Ishikawa (cell line): ENCODE data around the gene WWC1.

Source experiments
- CEBPB ChIP-seq: IDR thresholded peaks from 2 replicates; pipeline ENCODE4 v1.6.1; 2012
- CREB1 ChIP-seq: IDR thresholded peaks from 2 replicates; pipeline ENCODE4 v1.6.1; 2012; ENCODE audit warnings: low read depth
- EGR1 ChIP-seq: IDR thresholded peaks from 2 replicates; pipeline ENCODE4 v1.6.1; 2012
- EP300 ChIP-seq: IDR thresholded peaks from 2 replicates; pipeline ENCODE4 v1.6.1; 2012; ENCODE audit warnings: borderline replicate concordance
- FOXM1 ChIP-seq: IDR thresholded peaks from 2 replicates; pipeline ENCODE4 v1.6.1; 2012; ENCODE audit warnings: low read depth, borderline replicate concordance
- NFIC ChIP-seq: IDR thresholded peaks from 2 replicates; pipeline ENCODE4 v1.6.1; 2012
- RAD21 ChIP-seq: IDR thresholded peaks from 2 replicates; pipeline ENCODE4 v1.6.1; 2012; ENCODE audit warnings: low read depth
- REST ChIP-seq: IDR thresholded peaks from 2 replicates; pipeline ENCODE4 v1.6.1; 2012; ENCODE audit warnings: low read depth, mild to moderate bottlenecking
- TAF1 ChIP-seq: IDR thresholded peaks from 2 replicates; pipeline ENCODE4 v1.6.1; 2012; ENCODE audit warnings: low read depth, mild to moderate bottlenecking
- TCF12 ChIP-seq: IDR thresholded peaks from 2 replicates; pipeline ENCODE4 v1.6.1; 2012; ENCODE audit warnings: low read depth
- TEAD4 ChIP-seq: IDR thresholded peaks from 2 replicates; pipeline ENCODE4 v1.6.1; 2012
- YY1 ChIP-seq: IDR thresholded peaks from 2 replicates; pipeline ENCODE4 v1.6.1; 2012; ENCODE audit warnings: low read depth
- ZBTB7A ChIP-seq: IDR thresholded peaks from 2 replicates; pipeline ENCODE4 v1.6.1; 2012; ENCODE audit warnings: low read depth
- TF ChIP-seq, protein P1 (sequence below): IDR thresholded peaks from 2 replicates; pipeline ENCODE4 v1.6.1; 2012
- TF ChIP-seq, protein P2 (sequence below): IDR thresholded peaks from 2 replicates; pipeline ENCODE4 v1.6.1; 2012

WWC1 gene

GRCh38 chr5:168268949-168269936 is 22.2 kb upstream of the WWC1 start:
- TF ChIP-seq TAF1, result peak; percentile 27; the same call in 1 of the 2 replicates
- TF ChIP-seq, protein P1, sequence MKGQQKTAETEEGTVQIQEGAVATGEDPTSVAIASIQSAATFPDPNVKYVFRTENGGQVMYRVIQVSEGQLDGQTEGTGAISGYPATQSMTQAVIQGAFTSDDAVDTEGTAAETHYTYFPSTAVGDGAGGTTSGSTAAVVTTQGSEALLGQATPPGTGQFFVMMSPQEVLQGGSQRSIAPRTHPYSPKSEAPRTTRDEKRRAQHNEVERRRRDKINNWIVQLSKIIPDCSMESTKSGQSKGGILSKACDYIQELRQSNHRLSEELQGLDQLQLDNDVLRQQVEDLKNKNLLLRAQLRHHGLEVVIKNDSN, result no peak
- TF ChIP-seq NFIC, result no peak
- no peak for TF ChIP-seq TEAD4
- peak; percentile 74 for TF ChIP-seq YY1
- peak; percentile 99 for TF ChIP-seq RAD21
- peak; percentile 44; the same call in 1 of the 2 replicates for TF ChIP-seq TCF12
- no peak for TF ChIP-seq CREB1
- TF ChIP-seq EP300, result peak; percentile 36; the same call in 1 of the 2 replicates
- no peak for TF ChIP-seq CEBPB
- TF ChIP-seq REST, result no peak
- TF ChIP-seq FOXM1, result 0 out of 2 replicates have a peak, but pooled peaks have one; percentile 13
- TF ChIP-seq, protein P2, sequence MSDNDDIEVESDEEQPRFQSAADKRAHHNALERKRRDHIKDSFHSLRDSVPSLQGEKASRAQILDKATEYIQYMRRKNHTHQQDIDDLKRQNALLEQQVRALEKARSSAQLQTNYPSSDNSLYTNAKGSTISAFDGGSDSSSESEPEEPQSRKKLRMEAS, result peak; percentile 80
- TF ChIP-seq ZBTB7A, result peak; percentile 71; the same call in 1 of the 2 replicates
- no peak for TF ChIP-seq EGR1

DNA sequence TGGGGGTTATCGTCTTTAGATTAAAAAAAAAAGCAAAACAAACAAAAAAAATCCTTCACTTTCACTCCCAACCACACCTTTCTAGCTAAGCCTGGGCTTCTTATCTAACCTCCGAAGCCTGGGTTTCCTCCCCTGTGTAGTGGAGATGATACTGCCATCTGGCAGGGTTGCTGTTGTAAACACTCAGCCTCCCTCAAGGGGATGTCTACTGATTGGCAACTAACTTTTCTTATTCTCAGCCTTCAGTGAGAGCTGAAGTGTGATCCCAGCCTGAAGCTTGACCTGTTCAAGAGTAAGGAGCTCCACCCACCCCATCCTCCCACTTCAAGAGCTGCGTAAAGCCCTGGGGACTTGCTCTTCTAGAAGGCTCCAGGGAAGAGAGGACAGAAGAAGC is 21.5 kb upstream of the WWC1 start:
- TF ChIP-seq FOXM1, result no peak
- no peak for TF ChIP-seq TCF12
- no peak for TF ChIP-seq YY1
- TF ChIP-seq REST, result no peak
- no peak for TF ChIP-seq CEBPB
- TF ChIP-seq TAF1, result no peak
- no peak for TF ChIP-seq NFIC
- no peak for TF ChIP-seq RAD21
- no peak for TF ChIP-seq CREB1
- TF ChIP-seq TEAD4, result no peak
- TF ChIP-seq ZBTB7A, result no peak
- TF ChIP-seq, protein P1, result no peak
- TF ChIP-seq, protein P2, result no peak

DNA sequence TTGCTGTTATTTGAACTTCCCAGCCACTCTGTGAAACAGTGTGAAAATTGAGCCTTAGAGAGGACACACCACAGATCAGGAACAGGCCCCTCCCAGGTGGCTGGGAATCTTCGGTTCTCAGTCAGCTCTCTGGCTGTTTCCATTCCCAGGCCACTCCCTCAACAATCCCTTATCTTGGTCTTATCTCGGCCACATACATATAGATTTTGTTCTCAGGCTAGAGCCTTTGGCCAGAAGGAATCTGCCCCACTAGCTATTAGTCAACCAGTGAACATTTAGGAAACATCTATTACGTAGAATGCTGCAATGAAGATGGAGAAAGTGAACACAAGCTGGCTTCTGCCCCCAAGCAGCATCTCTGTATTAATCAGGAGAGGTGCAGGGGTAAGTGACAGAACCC is 21.0 kb upstream of the WWC1 start:
- no peak for TF ChIP-seq FOXM1
- no peak for TF ChIP-seq TCF12
- no peak for TF ChIP-seq CEBPB
- TF ChIP-seq CREB1, result no peak
- no peak for TF ChIP-seq NFIC
- TF ChIP-seq ZBTB7A, result no peak
- no peak for TF ChIP-seq REST
- TF ChIP-seq EP300, result no peak
- TF ChIP-seq YY1, result no peak
- TF ChIP-seq, protein P1, result no peak
- no peak for TF ChIP-seq EGR1
- no peak for TF ChIP-seq TEAD4
- TF ChIP-seq RAD21, result no peak
- TF ChIP-seq TAF1, result no peak
- TF ChIP-seq, protein P2, result no peak
